ENCODE measurements around the gene ABI1. TPM values are rescaled to one million over a fixed set of nuclear protein-coding genes. Genes with fewer than 3 reads are reported as not detected.

ABI1 gene
- total and polyA plus RNA-seq, 2 of the 4 experiments (the other 2 are of a cell fraction), result 49.6 to 71.3 TPM

- ATAC-seq (ENCODE audit: low read depth), result no peak
- no peak overlapping the region for H4K5ac ChIP-seq (ENCODE audit: low read depth, low read length)
- in situ Hi-C loops (cut with MboI; ENCODE audit: low sequenced_read_pairs) (no loop called here), intact Hi-C loops (cut with micrococcal nuclease) (no loop called here), dilution Hi-C loops (cut with HindIII; ENCODE audit: low sequenced_read_pairs, unreplicated experiment) (no loop called here)
- no peak overlapping the region for H3K14ac ChIP-seq (replicated peaks; ENCODE audit: low read depth, low read length)
- no peak overlapping the region for H4K8ac ChIP-seq (ENCODE audit: low read depth in 2 of 2, low read length in 2 of 2)
- no peak overlapping the region for H3K4me2 ChIP-seq (ENCODE audit: low read depth, low read length)
- H3K27ac ChIP-seq (ENCODE audit: insufficient read depth, low read length), result no peak overlapping the region
- no peak for TF ChIP-seq MAZ (IDR thresholded peaks at IDR 0.05; ENCODE audit: borderline replicate concordance, low read depth, low read length)
- TF ChIP-seq POLR2A (IDR thresholded peaks at IDR 0.05; ENCODE audit: low read depth, low read length), result no peak
- TF ChIP-seq CTCF (conservative IDR thresholded peaks at IDR 0.05; ENCODE audit: low read depth, low read length), result no peak
- no peak for TF ChIP-seq CEBPB (IDR thresholded peaks at IDR 0.05; ENCODE audit: low read depth, low read length)
- TF ChIP-seq BHLHE40 (IDR thresholded peaks at IDR 0.05; ENCODE audit: low read depth, low read length), result no peak
- no peak for TF ChIP-seq FOS (IDR thresholded peaks at IDR 0.05; ENCODE audit: low read depth, low read length)
- no peak for TF ChIP-seq RFX5 (IDR thresholded peaks at IDR 0.05; ENCODE audit: low read depth, low read length)
- no peak for TF ChIP-seq SMC3 (IDR thresholded peaks at IDR 0.05; ENCODE audit: low read depth, low read length)
- TF ChIP-seq MAFK (IDR thresholded peaks at IDR 0.05; ENCODE audit: low read depth, low read length), result no peak
- no peak for TF ChIP-seq NFE2L2 (IDR thresholded peaks at IDR 0.05; ENCODE audit: low read depth, low read length)
- TF ChIP-seq RCOR1 (IDR thresholded peaks at IDR 0.05; ENCODE audit: insufficient replicate concordance, low read length), result no peak
- TF ChIP-seq CHD1 (IDR thresholded peaks at IDR 0.05; ENCODE audit: low read depth, low read length), result no peak
- TF ChIP-seq USF2 (IDR thresholded peaks at IDR 0.05; ENCODE audit: low read depth, low read length), result no peak
- no peak for TF ChIP-seq RAD21 (IDR thresholded peaks at IDR 0.05; ENCODE audit: low read length)
- TF ChIP-seq ELK1 (IDR thresholded peaks at IDR 0.05; ENCODE audit: borderline replicate concordance, low read depth, low read length), result no peak
- peaks cover 0 to 3% of the 10 kb centered on the region in 2 experiments; a peak in 2 of 4 replicates for H3K79me1 ChIP-seq (ENCODE audit: low read depth in 1 of 2, low read length in 2 of 2)
- H3K23ac ChIP-seq (ENCODE audit: low read depth, low read length), result no peak overlapping the region
- H2AK9ac ChIP-seq (replicated peaks; ENCODE audit: low read depth, low read length, poor library complexity), result no peak overlapping the region
- ChIA-PET CTCF (no interaction called here), POLR2A (ENCODE audit: unreplicated experiment) (no interaction called here)
- H3K4me1 ChIP-seq (ENCODE audit: control insufficient read depth, insufficient read depth, low read length), result no peaks in the 10 kb centered on the region
- H3K36me3 ChIP-seq (ENCODE audit: control insufficient read depth, insufficient read depth, low read length), result peaks cover 18% of the 10 kb centered on the region
- H3K9me1 ChIP-seq (ENCODE audit: insufficient read depth, low read length), result no peaks in the 10 kb centered on the region; the same call in 1 of the 2 replicates
- H2BK5ac ChIP-seq (ENCODE audit: low read depth, low read length, poor library complexity, severe bottlenecking), result no peak overlapping the region
- no peak overlapping the region for H2AFZ ChIP-seq (replicated peaks; ENCODE audit: low read length, poor library complexity)
- H2BK120ac ChIP-seq (ENCODE audit: low read depth, low read length), result no peak overlapping the region
- no CpG with 5 or more reads among the region's 5 CpGs for WGBS, 2 experiments (ENCODE audit: extremely low coverage in 2 of 2, insufficient read length in 1 of 2)
- H2AK5ac ChIP-seq (ENCODE audit: low read depth, low read length), result no peak overlapping the region
- no peak overlapping the region for H3K18ac ChIP-seq (ENCODE audit: low read depth, low read length)
- H2BK15ac ChIP-seq (ENCODE audit: low read depth, low read length), result no peak overlapping the region
- H3K56ac ChIP-seq (ENCODE audit: extremely low read depth, insufficient read depth, low read length), result no peak overlapping the region
- H4K91ac ChIP-seq (ENCODE audit: insufficient read depth, low read depth, low read length), result no peak overlapping the region
- DNase-seq, result no peak
- no peak overlapping the region for H2BK20ac ChIP-seq (ENCODE audit: low read depth, low read length)
- no peak overlapping the region for H3K4ac ChIP-seq (ENCODE audit: low read depth, low read length)
- H3K9me3 ChIP-seq (ENCODE audit: control insufficient read depth, insufficient read depth, low read length), result no peaks in the 10 kb centered on the region
- BruUV-seq (replicated peaks), result no TSS peak
- H3K27me3 ChIP-seq (ENCODE audit: control insufficient read depth, insufficient read depth, low read length), result no peaks in the 10 kb centered on the region
- H3K4me3 ChIP-seq (ENCODE audit: insufficient read depth, low read depth, low read length), result no peak overlapping the region
- H4K20me1 ChIP-seq (ENCODE audit: insufficient read depth, low read length), result no peaks in the 10 kb centered on the region; the same call in 1 of the 2 replicates
- no peak overlapping the region for H3K9ac ChIP-seq (ENCODE audit: low read depth, low read length)
Observed at GRCh38 chr10:26738301-26738911, 122.4 kb downstream of the ABI1 start.
